MM.1S (cell line): ENCODE data around the gene PAXX.

Experiments
- DNase-seq: peaks from one replicate; pipeline ENCODE4 v3.0.0-alpha.2; 2015
- H2AFZ ChIP-seq: fragments of 300-600 bp; sonication (generic); 2 replicates; pipeline ENCODE4 v1.6.0; 2016; ENCODE audit warnings: antibody characterized with exemption, low read length
- H3F3A ChIP-seq: fragments of 300-600 bp; sonication (generic); 2 replicates; pipeline ENCODE4 v1.6.1; 2016; ENCODE audit warnings: mild to moderate bottlenecking, antibody characterized with exemption, low read length, moderate library complexity, mixed read lengths; ENCODE audit not compliant: insufficient read depth
- H3K27ac ChIP-seq: fragments of 300-600 bp; sonication (generic); 2 replicates; pipeline ENCODE4 v1.5.1; 2016; ENCODE audit warnings: mild to moderate bottlenecking, low read length
- H3K27me3 ChIP-seq: fragments of 300-600 bp; sonication (generic); replicated peaks from 2 replicates; pipeline ENCODE4 v1.6.0; 2016; ENCODE audit warnings: low read length; ENCODE audit not compliant: insufficient read depth
- H3K36me3 ChIP-seq: fragments of 300-600 bp; sonication (generic); replicated peaks from 2 replicates; pipeline ENCODE4 v1.6.1; 2016; ENCODE audit warnings: mild to moderate bottlenecking, low read length, mixed read lengths; ENCODE audit not compliant: insufficient read depth
- H3K4me1 ChIP-seq: fragments of 300-600 bp; sonication (generic); 2 replicates; pipeline ENCODE4 v1.6.1; 2016; ENCODE audit warnings: low read length, mixed read lengths
- H3K4me2 ChIP-seq: fragments of 300-600 bp; sonication (generic); 2 replicates; pipeline ENCODE4 v1.6.0; 2016; ENCODE audit warnings: low read depth, low read length
- H3K4me3 ChIP-seq: fragments of 300-600 bp; sonication (generic); 2 replicates; pipeline ENCODE4 v1.5.1; 2016; ENCODE audit warnings: low read length, mixed read lengths
- H3K79me2 ChIP-seq: fragments of 300-600 bp; sonication (generic); 2 replicates; pipeline ENCODE4 v1.6.1; 2016; ENCODE audit warnings: mixed run types, low read length, mixed read lengths
- H3K9ac ChIP-seq: fragments of 300-600 bp; sonication (generic); 2 replicates; pipeline ENCODE4 v1.6.1; 2016; ENCODE audit warnings: low read length, mixed read lengths
- H3K9me2 ChIP-seq: fragments of 300-600 bp; sonication (generic); replicated peaks from 2 replicates; pipeline ENCODE4 v1.6.1; 2016; ENCODE audit warnings: mild to moderate bottlenecking, low read length, mixed read lengths; ENCODE audit not compliant: insufficient read depth
- H3K9me3 ChIP-seq: fragments of 300-600 bp; sonication (generic); replicated peaks from 2 replicates; pipeline ENCODE4 v1.6.1; 2016; ENCODE audit warnings: mild to moderate bottlenecking, low read length, mixed read lengths; ENCODE audit not compliant: insufficient read depth
- H4K20me1 ChIP-seq: fragments of 300-600 bp; sonication (generic); 2 replicates; pipeline ENCODE4 v1.6.1; 2016; ENCODE audit warnings: mild to moderate bottlenecking, low read length, moderate library complexity, mixed read lengths; ENCODE audit not compliant: insufficient read depth
- EZH2 ChIP-seq: fragments of 300-600 bp; sonication (generic); optimal IDR thresholded peaks from 2 replicates; pipeline ENCODE3; 2017; ENCODE audit warnings: low read depth, mild to moderate bottlenecking, antibody characterized with exemption, low read length, mixed read lengths
- EZH2phosphoT487 ChIP-seq: fragments of 300-600 bp; sonication (generic); IDR thresholded peaks from 2 replicates; pipeline ENCODE4 v1.6.1; 2018; ENCODE audit warnings: antibody characterized with exemption, low read length
- TF ChIP-seq, protein P1 (sequence below): fragments of 300-600 bp; sonication (generic); IDR thresholded peaks from 2 replicates; pipeline ENCODE4 v1.5.1; 2016; ENCODE audit warnings: antibody characterized with exemption, low read length, mixed read lengths

The PAXX gene

DNA sequence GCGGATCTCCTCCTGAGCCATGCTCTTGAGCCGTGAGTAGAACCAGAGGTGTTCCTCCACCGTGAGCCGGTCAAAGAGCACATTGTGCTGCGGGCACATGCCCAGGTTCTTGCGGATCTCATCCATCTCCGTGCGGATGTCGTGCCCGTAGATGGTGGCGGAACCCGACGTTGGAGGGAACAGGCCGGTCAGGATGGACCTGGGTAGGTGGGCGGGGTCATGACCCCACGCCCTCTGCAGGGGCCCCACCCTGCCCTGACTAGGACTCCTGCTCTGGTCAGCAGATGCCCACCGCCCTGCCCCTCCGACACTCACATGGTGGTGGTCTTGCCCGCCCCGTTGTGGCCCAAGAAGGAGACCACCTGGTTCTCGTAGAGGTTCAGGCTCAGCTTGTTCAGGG lies 23.8 kb downstream of the PAXX start:
- no peak overlapping the region for H3K9ac ChIP-seq
- no peaks in the 10 kb centered on the region for H3K9me2 ChIP-seq
- no peak for DNase-seq
- no peak overlapping the region for H3K27ac ChIP-seq
- no peaks in the 10 kb centered on the region for H3K79me2 ChIP-seq
- no peak overlapping the region for H3K4me2 ChIP-seq
- H2AFZ ChIP-seq = no peak overlapping the region
- H3K27me3 ChIP-seq = peaks cover 50% of the 10 kb centered on the region
- no peaks in the 10 kb centered on the region for H3F3A ChIP-seq
- H3K9me3 ChIP-seq = no peaks in the 10 kb centered on the region
- no peaks in the 10 kb centered on the region for H3K4me1 ChIP-seq
- H3K4me3 ChIP-seq = no peak overlapping the region
- TF ChIP-seq, protein P1, sequence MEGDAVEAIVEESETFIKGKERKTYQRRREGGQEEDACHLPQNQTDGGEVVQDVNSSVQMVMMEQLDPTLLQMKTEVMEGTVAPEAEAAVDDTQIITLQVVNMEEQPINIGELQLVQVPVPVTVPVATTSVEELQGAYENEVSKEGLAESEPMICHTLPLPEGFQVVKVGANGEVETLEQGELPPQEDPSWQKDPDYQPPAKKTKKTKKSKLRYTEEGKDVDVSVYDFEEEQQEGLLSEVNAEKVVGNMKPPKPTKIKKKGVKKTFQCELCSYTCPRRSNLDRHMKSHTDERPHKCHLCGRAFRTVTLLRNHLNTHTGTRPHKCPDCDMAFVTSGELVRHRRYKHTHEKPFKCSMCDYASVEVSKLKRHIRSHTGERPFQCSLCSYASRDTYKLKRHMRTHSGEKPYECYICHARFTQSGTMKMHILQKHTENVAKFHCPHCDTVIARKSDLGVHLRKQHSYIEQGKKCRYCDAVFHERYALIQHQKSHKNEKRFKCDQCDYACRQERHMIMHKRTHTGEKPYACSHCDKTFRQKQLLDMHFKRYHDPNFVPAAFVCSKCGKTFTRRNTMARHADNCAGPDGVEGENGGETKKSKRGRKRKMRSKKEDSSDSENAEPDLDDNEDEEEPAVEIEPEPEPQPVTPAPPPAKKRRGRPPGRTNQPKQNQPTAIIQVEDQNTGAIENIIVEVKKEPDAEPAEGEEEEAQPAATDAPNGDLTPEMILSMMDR = no peak
- no peak for TF ChIP-seq EZH2
- no peak for TF ChIP-seq EZH2phosphoT487
- H3K36me3 ChIP-seq = no peaks in the 10 kb centered on the region
- H4K20me1 ChIP-seq = no peaks in the 10 kb centered on the region

DNA sequence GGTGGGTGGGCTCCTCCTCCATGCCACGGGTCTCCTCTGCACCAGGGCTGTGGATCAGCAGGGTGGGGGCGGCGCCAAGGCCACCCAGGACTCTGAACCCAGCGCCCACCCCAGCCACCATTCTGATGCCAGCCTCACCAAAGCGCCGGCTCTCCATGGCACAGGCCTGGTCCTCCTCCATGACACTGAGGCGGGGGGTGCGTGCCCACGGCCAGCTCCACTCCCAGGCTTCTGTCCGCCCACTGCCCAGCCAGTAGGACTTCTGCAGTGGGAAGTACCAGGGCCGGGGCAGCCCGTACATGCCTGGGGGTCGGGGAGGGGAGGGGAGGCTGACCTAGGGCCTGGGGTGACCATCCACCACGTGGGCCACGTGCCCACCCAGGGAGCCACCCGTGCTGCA lies 24.2 kb downstream of the PAXX start:
- Histone ChIP-seq H3K36me3 (no peaks in the 10 kb centered on the region), H3K4me2 (no peak overlapping the region), H2AFZ (no peak overlapping the region), H3K9me2 (no peaks in the 10 kb centered on the region), H3K4me1 (no peaks in the 10 kb centered on the region), H3K79me2 (no peaks in the 10 kb centered on the region), H3F3A (no peaks in the 10 kb centered on the region), H3K9ac (no peak overlapping the region), H3K4me3 (no peak overlapping the region), H3K27ac (no peak overlapping the region), H3K9me3 (no peaks in the 10 kb centered on the region), H3K27me3 (peaks cover 51% of the 10 kb centered on the region), H4K20me1 (no peaks in the 10 kb centered on the region)
- no peak for DNase-seq
- TF ChIP-seq EZH2 (no peak), EZH2phosphoT487 (no peak)
- TF ChIP-seq, protein P1 = no peak

DNA sequence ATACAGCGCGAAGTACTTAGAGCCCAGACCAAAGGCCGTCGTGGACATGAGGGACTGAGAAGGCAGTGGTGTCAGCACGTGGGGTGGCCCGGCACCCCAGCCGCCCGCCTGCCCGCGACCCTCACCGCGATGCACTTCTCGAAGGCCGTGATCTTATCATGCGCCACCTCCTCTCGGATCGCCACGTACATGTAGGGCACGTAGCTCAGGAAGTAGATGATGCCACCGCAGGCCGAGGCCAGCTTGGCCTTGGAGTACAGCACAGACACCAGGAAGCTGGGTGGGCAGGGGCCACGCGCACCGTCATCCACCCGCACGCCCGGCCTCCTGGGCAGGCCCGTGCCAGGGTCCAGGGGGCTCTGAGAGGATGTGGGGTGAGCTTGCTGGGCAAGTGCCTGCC lies 24.8 kb downstream of the PAXX start:
- Histone ChIP-seq H3K27me3 (peaks cover 51% of the 10 kb centered on the region), H3K4me3 (no peak overlapping the region), H2AFZ (no peak overlapping the region), H3K9ac (no peak overlapping the region), H3K4me1 (no peaks in the 10 kb centered on the region), H3K9me2 (no peaks in the 10 kb centered on the region), H4K20me1 (no peaks in the 10 kb centered on the region), H3K4me2 (no peak overlapping the region), H3K36me3 (no peaks in the 10 kb centered on the region), H3K79me2 (no peaks in the 10 kb centered on the region), H3F3A (no peaks in the 10 kb centered on the region), H3K9me3 (no peaks in the 10 kb centered on the region), H3K27ac (no peak overlapping the region)
- TF ChIP-seq, protein P1 = no peak
- no peak for TF ChIP-seq EZH2
- TF ChIP-seq EZH2phosphoT487 = no peak
- no peak for DNase-seq
